Right lobe of liver (tissue), 4 donors: Measurements from ENCODE around the gene MINDY3.

Source experiments
- CTCF ChIP-seq, 4 donors: fragments of 200-600 bp in 3 of 4; fragments of 450-650 bp in 1 of 4; IDR thresholded peaks; one replicate each; pipeline versions ENCODE4 v1.5.1 to v1.8.0; 2016 to 2022; ENCODE audit warnings: antibody characterized with exemption in 4 of 4, mild to moderate bottlenecking in 2 of 4
- POLR2A ChIP-seq: fragments of 450-650 bp; IDR thresholded peaks from one replicate; pipeline ENCODE4 v1.6.1; 2017; ENCODE audit warnings: antibody characterized with exemption, mild to moderate bottlenecking
- donor health status: DM: no; HTN: no; CAD: no.
- donor health status: DM: no; HTN: no; CAD: no.
- donor health status: DM: no; HTN: yes; CAD: no.

- no peak for TF ChIP-seq POLR2A
- TF ChIP-seq CTCF (IDR thresholded peaks at IDR 0.05), result no peak
These were observed 76.2 kb downstream of the MINDY3 start for GRCh38 chr10:15783941-15784636.
